ENCODE results near the gene SEMA3B. TPM values are rescaled to one million over a fixed set of nuclear protein-coding genes. Genes with fewer than 3 reads are reported as not detected.

Gene SEMA3B
- total RNA-seq, 2 experiments from 2014 or later: 0.28 to 0.82 TPM

- H2AFZ ChIP-seq (ENCODE audit: low read length): no peak overlapping the region
- BruUV-seq (replicated peaks): no TSS peak
- H3K4me1 ChIP-seq (ENCODE audit: insufficient read depth, low read length, poor library complexity, severe bottlenecking): peaks cover 31% of the 10 kb centered on the region
- no peak for DNase-seq (ENCODE audit: low spot score)
- peaks cover 3% of the 10 kb centered on the region; the same call in 1 of the 2 replicates for H3K9me3 ChIP-seq (ENCODE audit: low read length)
- H3K79me2 ChIP-seq (ENCODE audit: insufficient read depth, low read depth, low read length): no peaks in the 10 kb centered on the region
- TF ChIP-seq EZH2phosphoT487 (IDR thresholded peaks at IDR 0.05; ENCODE audit: borderline replicate concordance, low read depth, low read length): no peak
- TF ChIP-seq, protein P1, sequence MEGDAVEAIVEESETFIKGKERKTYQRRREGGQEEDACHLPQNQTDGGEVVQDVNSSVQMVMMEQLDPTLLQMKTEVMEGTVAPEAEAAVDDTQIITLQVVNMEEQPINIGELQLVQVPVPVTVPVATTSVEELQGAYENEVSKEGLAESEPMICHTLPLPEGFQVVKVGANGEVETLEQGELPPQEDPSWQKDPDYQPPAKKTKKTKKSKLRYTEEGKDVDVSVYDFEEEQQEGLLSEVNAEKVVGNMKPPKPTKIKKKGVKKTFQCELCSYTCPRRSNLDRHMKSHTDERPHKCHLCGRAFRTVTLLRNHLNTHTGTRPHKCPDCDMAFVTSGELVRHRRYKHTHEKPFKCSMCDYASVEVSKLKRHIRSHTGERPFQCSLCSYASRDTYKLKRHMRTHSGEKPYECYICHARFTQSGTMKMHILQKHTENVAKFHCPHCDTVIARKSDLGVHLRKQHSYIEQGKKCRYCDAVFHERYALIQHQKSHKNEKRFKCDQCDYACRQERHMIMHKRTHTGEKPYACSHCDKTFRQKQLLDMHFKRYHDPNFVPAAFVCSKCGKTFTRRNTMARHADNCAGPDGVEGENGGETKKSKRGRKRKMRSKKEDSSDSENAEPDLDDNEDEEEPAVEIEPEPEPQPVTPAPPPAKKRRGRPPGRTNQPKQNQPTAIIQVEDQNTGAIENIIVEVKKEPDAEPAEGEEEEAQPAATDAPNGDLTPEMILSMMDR (conservative IDR thresholded peaks at IDR 0.05; ENCODE audit: low read length): no peak
- 0 out of 2 replicates have a peak, but pooled peaks cover 6% of the 10 kb centered on the region for H3K36me3 ChIP-seq (ENCODE audit: insufficient read depth, low read length)
- no peak overlapping the region for H3K27ac ChIP-seq (ENCODE audit: low read depth, low read length, poor library complexity, severe bottlenecking)
- intact Hi-C loops (cut with micrococcal nuclease; ENCODE audit: unreplicated experiment): no loop called here
- H3K4me3 ChIP-seq (ENCODE audit: low read depth, low read length, poor library complexity, severe bottlenecking): no peak overlapping the region
- no peak overlapping the region for H3K4me2 ChIP-seq (ENCODE audit: low read length)
- no peaks in the 10 kb centered on the region for H3K9me2 ChIP-seq (ENCODE audit: insufficient read depth, low read length)
- H4K20me1 ChIP-seq (ENCODE audit: insufficient read depth, low read length): no peaks in the 10 kb centered on the region
- POLR2A ChIA-PET: interaction anchor here (1.0 kb wide), 1 partner anchor 15 kb away, joined by 3 read pairs; the partner anchor contains the start of genes HYAL3 and NAA80
- CTCF ChIA-PET (ENCODE audit: unreplicated experiment): interaction anchor here (0.6 kb wide), 1 partner anchor 18 kb away, joined by 3 read pairs; no protein-coding TSS in a partner anchor
These were observed 45.4 kb downstream of the SEMA3B start for GRCh38 chr3:50314342-50314741.

- Histone ChIP-seq H3K27ac (ENCODE audit: low read depth, low read length, poor library complexity, severe bottlenecking) (no peak overlapping the region), H2AFZ (ENCODE audit: low read length) (no peak overlapping the region), H3K79me2 (ENCODE audit: insufficient read depth, low read depth, low read length) (no peaks in the 10 kb centered on the region), H3K9me2 (ENCODE audit: insufficient read depth, low read length) (no peaks in the 10 kb centered on the region), H3K4me3 (ENCODE audit: low read depth, low read length, poor library complexity, severe bottlenecking) (no peak overlapping the region), H3K4me2 (ENCODE audit: low read length) (no peak overlapping the region), H3K36me3 (ENCODE audit: insufficient read depth, low read length) (0 out of 2 replicates have a peak, but pooled peaks cover 6% of the 10 kb centered on the region), H4K20me1 (ENCODE audit: insufficient read depth, low read length) (no peaks in the 10 kb centered on the region), H3K9me3 (ENCODE audit: low read length) (no peaks in the 10 kb centered on the region; the same call in 1 of the 2 replicates), H3K4me1 (ENCODE audit: insufficient read depth, low read length, poor library complexity, severe bottlenecking) (peaks cover 32% of the 10 kb centered on the region)
- TF ChIP-seq, protein P1 (conservative IDR thresholded peaks at IDR 0.05; ENCODE audit: low read length): no peak
- TF ChIP-seq EZH2phosphoT487 (IDR thresholded peaks at IDR 0.05; ENCODE audit: borderline replicate concordance, low read depth, low read length): no peak
- POLR2A ChIA-PET: interaction anchor here (0.6 kb wide), 1 partner anchor 243 kb away, joined by 7 read pairs; no protein-coding TSS in a partner anchor
- intact Hi-C loops (cut with micrococcal nuclease; ENCODE audit: unreplicated experiment): no loop called here
- BruUV-seq (replicated peaks): no TSS peak
- no peak for DNase-seq (ENCODE audit: low spot score)
- CTCF ChIA-PET (ENCODE audit: unreplicated experiment): interaction anchor here (0.6 to 0.7 kb wide), 3 partner anchors 18 to 39 kb away, joined by 3 to 6 read pairs (median 3); no protein-coding TSS in a partner anchor
These were observed 45.9 kb downstream of the SEMA3B start for GRCh38 chr3:50314816-50315215.

DNA sequence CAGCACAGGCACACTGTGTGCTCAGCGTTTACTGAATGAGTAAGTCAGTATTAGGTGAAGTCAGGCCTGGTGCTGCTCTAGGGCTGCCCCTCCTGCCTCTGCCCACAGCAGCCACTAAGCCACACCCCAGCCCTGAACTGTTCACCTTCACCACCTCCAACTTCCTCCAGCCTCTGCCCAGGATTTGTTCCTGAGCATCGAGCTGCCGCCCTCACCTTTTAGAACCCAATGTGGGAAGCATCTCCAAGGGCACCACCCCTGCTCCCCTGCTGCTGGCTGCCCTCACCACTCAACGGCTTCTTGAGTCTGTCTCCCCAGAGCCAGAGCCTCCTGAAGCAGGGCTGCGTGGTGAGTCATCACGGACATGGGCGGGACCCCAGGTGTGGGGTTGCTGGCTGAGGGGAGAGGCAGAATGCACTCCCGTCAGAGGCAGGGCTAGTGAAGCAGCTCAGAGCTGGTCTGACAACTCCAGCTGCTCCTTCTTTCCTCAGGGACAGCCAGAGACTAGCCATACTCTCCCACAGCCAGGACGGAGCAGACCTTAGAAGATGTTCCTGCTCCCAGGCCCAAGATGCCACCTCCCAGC is 47.8 kb downstream of the SEMA3B start:
- no peak overlapping the region for H3K4me3 ChIP-seq (ENCODE audit: low read depth, low read length, poor library complexity, severe bottlenecking)
- BruUV-seq (replicated peaks): no TSS peak
- H3K9me3 ChIP-seq (ENCODE audit: low read length): no peaks in the 10 kb centered on the region
- no peaks in the 10 kb centered on the region for H3K9me2 ChIP-seq (ENCODE audit: insufficient read depth, low read length)
- no peaks in the 10 kb centered on the region for H3K79me2 ChIP-seq (ENCODE audit: insufficient read depth, low read depth, low read length)
- TF ChIP-seq, protein P1 (conservative IDR thresholded peaks at IDR 0.05; ENCODE audit: low read length): no peak
- TF ChIP-seq EZH2phosphoT487 (IDR thresholded peaks at IDR 0.05; ENCODE audit: borderline replicate concordance, low read depth, low read length): no peak
- H3K4me1 ChIP-seq (ENCODE audit: insufficient read depth, low read length, poor library complexity, severe bottlenecking): peaks cover 42% of the 10 kb centered on the region
- no peaks in the 10 kb centered on the region for H4K20me1 ChIP-seq (ENCODE audit: insufficient read depth, low read length)
- 0 out of 2 replicates have a peak, but pooled peaks cover 6% of the 10 kb centered on the region for H3K36me3 ChIP-seq (ENCODE audit: insufficient read depth, low read length)
- peak; percentile 42 for DNase-seq (ENCODE audit: low spot score)
- H3K4me2 ChIP-seq (ENCODE audit: low read length): peak overlapping the region; percentile 6; the same call in 1 of the 2 replicates
- ChIA-PET CTCF (ENCODE audit: unreplicated experiment) (no interaction called here), POLR2A (interaction anchor here (1.6 kb wide), 2 partner anchors 11 to 17 kb away, joined by 4 to 8 read pairs; partner anchors contain the start of genes HYAL3, NAA80 and TUSC2)
- intact Hi-C loops (cut with micrococcal nuclease; ENCODE audit: unreplicated experiment): no loop called here
- H3K27ac ChIP-seq (ENCODE audit: low read depth, low read length, poor library complexity, severe bottlenecking): no peak overlapping the region
- no peak overlapping the region for H2AFZ ChIP-seq (ENCODE audit: low read length)
